Lower leg skin (tissue), 3 donors: ENCODE data around the gene SLC3A2.

Experiments
- CTCF ChIP-seq, 3 donors: fragments of 450-650 bp; IDR thresholded peaks; one replicate each; pipeline ENCODE4 v1.5.1; 2016; ENCODE audit warnings: antibody characterized with exemption in 3 of 3, mild to moderate bottlenecking in 3 of 3, moderate library complexity in 2 of 3
- POLR2A ChIP-seq, 2 donors: fragments of 450-650 bp; IDR thresholded peaks; one replicate each; pipeline ENCODE4 v1.6.1; 2016 to 2017; ENCODE audit warnings: antibody characterized with exemption in 2 of 2, mild to moderate bottlenecking in 1 of 2, moderate library complexity in 1 of 2

GRCh38 chr11:62905927-62906531, 25.3 kb downstream of the SLC3A2 start:
- TF ChIP-seq CTCF (IDR thresholded peaks at IDR 0.05) (peak in 1 of 3 donors; percentile 92), POLR2A (IDR thresholded peaks at IDR 0.05) (no peak)
